Posterior cingulate gyrus (tissue), 11 donors: ENCODE measurements around the gene TSPAN32.
"Not testable (repeated sequence)": the region's sequence is repeated elsewhere in the genome, so short reads cannot be mapped to it uniquely, and the experiment has no call there.

Source experiments
- DNase-seq, 10 donors: peaks; one replicate each; pipeline versions ENCODE4 v3.0.0 to v3.0.0-alpha.2; 2020 to 2021; ENCODE audit warnings: mixed read lengths in 3 of 10
- intact Hi-C: fragments of 100-400 bp; cut with DNase I; formaldehyde crosslinking; loops from one replicate; pipeline ENCODE4 v1.15.1; 2023

Gene TSPAN32

GRCh38 chr11:2277008-2277346 lies 24.8 kb upstream of the TSPAN32 start:
- no peak for DNase-seq
- intact Hi-C loops, result no loop called here

- intact Hi-C loops, result no loop called here
- peak in 2 of 10 donors; percentile 3 to 25 for DNase-seq
These were observed 23.8 kb upstream of the TSPAN32 start for GRCh38 chr11:2277933-2278523.

GRCh38 chr11:2280208-2280607 lies 21.6 kb upstream of the TSPAN32 start:
- no peak for DNase-seq
- intact Hi-C loops, result no loop called here

- DNase-seq, result peak in 6 of 10 donors; percentile 3 to 36 (median 20)
- intact Hi-C loops, result not testable (repeated sequence)
These were observed 15.5 kb upstream of the TSPAN32 start for GRCh38 chr11:2286350-2286749.

GRCh38 chr11:2287091-2287490 lies 14.7 kb upstream of the TSPAN32 start:
- intact Hi-C loops, result no loop called here
- DNase-seq, result peak in 6 of 10 donors; percentile 2 to 46 (median 19)

- DNase-seq, result peak in 3 of 10 donors; percentile 1 to 40 (median 34)
- intact Hi-C loops, result no loop called here
These were observed 12.5 kb upstream of the TSPAN32 start for GRCh38 chr11:2289350-2289749.

GRCh38 chr11:2289859-2290258 lies 12.0 kb upstream of the TSPAN32 start:
- DNase-seq, result peak in 2 of 10 donors; percentile 15 to 22
- intact Hi-C loops, result no loop called here

GRCh38 chr11:2290351-2290841 lies 11.4 kb upstream of the TSPAN32 start:
- intact Hi-C loops, result no loop called here
- peak in 6 of 10 donors; percentile 0 to 69 (median 30) for DNase-seq

GRCh38 chr11:2293531-2293971 lies 8.3 kb upstream of the TSPAN32 start:
- DNase-seq, result peak in 4 of 10 donors; percentile 6 to 59 (median 50)
- intact Hi-C loops, result no loop called here

GRCh38 chr11:2293984-2294925 lies 7.6 kb upstream of the TSPAN32 start:
- intact Hi-C loops, result no loop called here
- DNase-seq, result peak in 4 of 10 donors; percentile 14 to 77 (median 45)

- DNase-seq, result peak in 4 of 10 donors; percentile 9 to 62 (median 36)
- intact Hi-C loops, result no loop called here
These were observed 6.9 kb upstream of the TSPAN32 start for GRCh38 chr11:2294926-2295290.

- DNase-seq, result peak in 4 of 10 donors; percentile 1 to 72 (median 38)
- intact Hi-C loops, result no loop called here
These were observed 5.6 kb upstream of the TSPAN32 start for GRCh38 chr11:2295971-2296912.

GRCh38 chr11:2296913-2297622 lies 4.7 kb upstream of the TSPAN32 start:
- DNase-seq, result peak in 3 of 10 donors; percentile 22 to 74 (median 68)
- intact Hi-C loops, result no loop called here

GRCh38 chr11:2297623-2298030 lies 4.2 kb upstream of the TSPAN32 start:
- no peak for DNase-seq
- intact Hi-C loops, result no loop called here

GRCh38 chr11:2298131-2298794 lies 3.5 kb upstream of the TSPAN32 start:
- peak in 3 of 10 donors; percentile 11 to 47 (median 45) for DNase-seq
- intact Hi-C loops, result no loop called here

GRCh38 chr11:2298795-2299761 lies 2.7 kb upstream of the TSPAN32 start:
- peak in 3 of 10 donors; percentile 9 to 83 (median 77) for DNase-seq
- intact Hi-C loops, result no loop called here

GRCh38 chr11:2299773-2300172 lies 2.0 kb upstream of the TSPAN32 start:
- intact Hi-C loops, result loop anchor here (5.0 kb wide), 1 partner anchor 102 kb away; no protein-coding TSS in a partner anchor

More at GRCh38 chr11:2299773-2300172, 2.0 kb upstream of the TSPAN32 start:
- DNase-seq, result no peak
